Chondrocyte (in vitro differentiated cells): ENCODE data around the gene OR2S2. TPM values are rescaled to one million over a fixed set of nuclear protein-coding genes. Genes with fewer than 3 reads are reported as not detected.
"Not testable (repeated sequence)": the region's sequence is repeated elsewhere in the genome, so short reads cannot be mapped to it uniquely, and the experiment has no call there.

Source experiments
- DNase-seq: peaks from one replicate; pipeline ENCODE4 v3.0.0; 2021; ENCODE audit warnings: mixed read lengths, low spot score
- H3K27ac Mint-ChIP-seq: one replicate; pipeline ENCODE4 v1.8.0; 2021; ENCODE audit warnings: mild to moderate bottlenecking, moderate library complexity, mixed read lengths; ENCODE audit not compliant: unreplicated experiment
- H3K27me3 Mint-ChIP-seq: 2 replicates; pipeline ENCODE4 v1.8.0; 2021; ENCODE audit warnings: low read depth, mixed read lengths
- H3K36me3 Mint-ChIP-seq: 2 replicates; pipeline ENCODE4 v1.8.0; 2021; ENCODE audit warnings: low read depth, mixed read lengths
- H3K4me1 Mint-ChIP-seq: 2 replicates; pipeline ENCODE4 v1.8.0; 2021; ENCODE audit warnings: low read depth, mild to moderate bottlenecking, mixed read lengths
- H3K4me3 Mint-ChIP-seq: one replicate; pipeline ENCODE4 v1.8.0; 2021; ENCODE audit warnings: mild to moderate bottlenecking, moderate library complexity, mixed read lengths; ENCODE audit not compliant: unreplicated experiment
- H3K9me3 Mint-ChIP-seq: 2 replicates; pipeline ENCODE4 v1.8.0; 2021; ENCODE audit warnings: low read depth, mixed read lengths
- CTCF ChIP-seq: fragments of 200-600 bp; sonication (generic); IDR thresholded peaks from 2 replicates; pipeline ENCODE4 v1.5.0; 2021; ENCODE audit warnings: antibody characterized with exemption, mild to moderate bottlenecking, moderate library complexity
- long read RNA-seq: library from polyadenylated mRNA; stranded (forward); transcript quantifications from one replicate; pipeline ENCODE4 v2.0.0, GENCODE V29; 2021
- total RNA-seq: library from RNA; stranded (reverse); gene quantifications from 3 replicates; pipeline ENCODE4 v1.2.1, GENCODE V29; 2021

OR2S2 gene
- total RNA-seq, result not detected in 3 replicates
- long read RNA-seq, result 0 reads

GRCh38 chr9:35958104-35958837 lies at the start of gene OR2S2:
Gene OR2S2, minus strand, starts transcription at chr9:35958154. Its CDS starts 56 bp downstream, at chr9:35958098.
- no peak for DNase-seq
- H3K27me3 Mint-ChIP-seq, result no peaks in the 10 kb centered on the region
- TF ChIP-seq CTCF, result no peak
- no peaks in the 10 kb centered on the region for H3K9me3 Mint-ChIP-seq
- H3K4me3 Mint-ChIP-seq, result no peak within 1 kb of the TSS
- peaks cover 25% of the 10 kb centered on the region for H3K4me1 Mint-ChIP-seq
- no peaks in the 10 kb centered on the region for H3K36me3 Mint-ChIP-seq
- H3K27ac Mint-ChIP-seq, result no peak within 1 kb of the TSS

- no peaks in the 10 kb centered on the region for H3K27me3 Mint-ChIP-seq
- DNase-seq, result no peak
- H3K27ac Mint-ChIP-seq, result no peak overlapping the region
- no peak for TF ChIP-seq CTCF
- H3K4me3 Mint-ChIP-seq, result no peak overlapping the region
- peaks cover 10% of the 10 kb centered on the region for H3K9me3 Mint-ChIP-seq
- H3K36me3 Mint-ChIP-seq, result peaks cover 2% of the 10 kb centered on the region
- peaks cover 15% of the 10 kb centered on the region for H3K4me1 Mint-ChIP-seq
Measured at GRCh38 chr9:36007316-36007708, 49.4 kb upstream of the OR2S2 start.

- Mint-ChIP-seq H3K4me3 (no peak overlapping the region), H3K36me3 (peaks cover 2% of the 10 kb centered on the region), H3K27ac (no peak overlapping the region), H3K27me3 (no peaks in the 10 kb centered on the region), H3K4me1 (peaks cover 13% of the 10 kb centered on the region), H3K9me3 (peaks cover 10% of the 10 kb centered on the region)
- DNase-seq, result no peak
- TF ChIP-seq CTCF, result no peak
Measured at GRCh38 chr9:36006549-36007315, 48.8 kb upstream of the OR2S2 start.

GRCh38 chr9:36005891-36006290 lies 47.9 kb upstream of the OR2S2 start:
- DNase-seq, result no peak
- no peak overlapping the region for H3K4me3 Mint-ChIP-seq
- no peaks in the 10 kb centered on the region for H3K27me3 Mint-ChIP-seq
- H3K36me3 Mint-ChIP-seq, result peaks cover 2% of the 10 kb centered on the region
- peaks cover 5% of the 10 kb centered on the region for H3K4me1 Mint-ChIP-seq
- H3K27ac Mint-ChIP-seq, result no peak overlapping the region
- no peak for TF ChIP-seq CTCF
- peaks cover 10% of the 10 kb centered on the region for H3K9me3 Mint-ChIP-seq

- Mint-ChIP-seq H3K4me3 (no peak overlapping the region), H3K4me1 (peaks cover 23% of the 10 kb centered on the region), H3K27ac (no peak overlapping the region), H3K27me3 (no peaks in the 10 kb centered on the region), H3K9me3 (peaks cover 7% of the 10 kb centered on the region), H3K36me3 (no peaks in the 10 kb centered on the region)
- no peak for TF ChIP-seq CTCF
- no peak for DNase-seq
Measured at GRCh38 chr9:35998333-35998732, 40.4 kb upstream of the OR2S2 start.

- peaks cover 28% of the 10 kb centered on the region for H3K4me1 Mint-ChIP-seq
- H3K27ac Mint-ChIP-seq, result peak overlapping the region; percentile 75
- H3K36me3 Mint-ChIP-seq, H3K9me3 Mint-ChIP-seq, H3K27me3 Mint-ChIP-seq, DNase-seq, H3K4me3 Mint-ChIP-seq: not testable (repeated sequence)
Measured at GRCh38 chr9:35997016-35997415, 39.1 kb upstream of the OR2S2 start.
